Activated CD8-positive, alpha-beta memory T cell treated with anti-CD3 and anti-CD28 coated beads for 36 hours (primary cell): Measurements from ENCODE around the gene CGN. TPM values are rescaled to one million over a fixed set of nuclear protein-coding genes. Genes with fewer than 3 reads are reported as not detected.

ENCODE experiments used
- CTCF ChIA-PET: fragments of 350-600 bp; sonication (Branson Sonifier 250); formaldehyde crosslinking; loops from one replicate; lab custom pipeline; 2021; ENCODE audit warnings: antibody characterized with exemption; lab: Charles Lee
- POLR2A ChIA-PET: fragments of 350-600 bp; sonication (Branson Sonifier 250); formaldehyde crosslinking; loops from one replicate; lab custom pipeline; 2021; ENCODE audit warnings: antibody characterized with exemption; lab: Charles Lee
- total RNA-seq, 2 experiments: library from RNA; stranded (reverse); gene quantifications; one replicate each; pipeline ENCODE4 v1.2.3, GENCODE V29; 2021

Gene CGN
- total RNA-seq, 2 experiments from 2014 or later, result 1.2 to 1.8 TPM

DNA sequence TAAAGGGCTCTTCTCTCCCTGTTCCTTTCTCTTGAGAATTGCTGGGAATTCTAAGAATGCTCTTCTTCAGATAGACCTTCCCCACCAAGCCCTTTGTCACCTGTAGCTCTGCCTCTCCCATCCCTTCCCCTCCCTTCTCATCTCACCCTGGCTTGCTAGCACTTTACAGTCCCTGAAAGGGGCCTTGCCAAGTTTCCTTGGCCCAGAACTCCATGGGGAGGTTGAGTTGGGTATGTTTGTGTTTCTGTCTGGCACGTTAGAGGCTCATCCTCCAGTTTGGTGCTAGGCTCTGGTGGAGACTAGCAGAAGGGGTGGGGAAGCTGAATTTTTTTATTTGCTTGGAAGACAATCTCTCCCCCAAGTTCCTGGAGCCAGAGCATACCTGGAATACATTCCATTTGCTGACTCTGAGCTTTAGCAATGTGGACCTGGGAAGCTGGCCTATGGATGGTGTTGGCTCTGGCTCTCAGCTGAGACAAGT is 4.9 kb downstream of the CGN start:
- POLR2A ChIA-PET, result no interaction called here
- CTCF ChIA-PET, result no interaction called here

DNA sequence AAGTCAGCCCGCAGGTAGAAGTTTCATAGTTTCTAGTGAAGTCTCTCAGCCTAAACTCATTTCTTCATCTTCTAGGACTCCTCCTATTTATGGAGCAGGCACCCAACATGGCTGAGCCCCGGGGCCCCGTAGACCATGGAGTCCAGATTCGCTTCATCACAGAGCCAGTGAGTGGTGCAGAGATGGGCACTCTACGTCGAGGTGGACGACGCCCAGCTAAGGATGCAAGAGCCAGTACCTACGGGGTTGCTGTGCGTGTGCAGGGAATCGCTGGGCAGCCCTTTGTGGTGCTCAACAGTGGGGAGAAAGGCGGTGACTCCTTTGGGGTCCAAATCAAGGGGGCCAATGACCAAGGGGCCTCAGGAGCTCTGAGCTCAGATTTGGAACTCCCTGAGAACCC is 7.2 kb downstream of the CGN start:
- ChIA-PET CTCF (no interaction called here), POLR2A (no interaction called here)

DNA sequence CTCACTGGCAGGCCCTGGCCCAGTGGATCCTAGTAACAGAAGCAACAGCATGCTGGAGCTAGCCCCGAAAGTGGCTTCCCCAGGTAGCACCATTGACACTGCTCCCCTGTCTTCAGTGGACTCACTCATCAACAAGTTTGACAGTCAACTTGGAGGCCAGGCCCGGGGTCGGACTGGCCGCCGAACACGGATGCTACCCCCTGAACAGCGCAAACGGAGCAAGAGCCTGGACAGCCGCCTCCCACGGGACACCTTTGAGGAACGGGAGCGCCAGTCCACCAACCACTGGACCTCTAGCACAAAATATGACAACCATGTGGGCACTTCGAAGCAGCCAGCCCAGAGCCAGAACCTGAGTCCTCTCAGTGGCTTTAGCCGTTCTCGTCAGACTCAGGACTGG is 7.7 kb downstream of the CGN start:
- ChIA-PET CTCF (no interaction called here), POLR2A (no interaction called here)

DNA sequence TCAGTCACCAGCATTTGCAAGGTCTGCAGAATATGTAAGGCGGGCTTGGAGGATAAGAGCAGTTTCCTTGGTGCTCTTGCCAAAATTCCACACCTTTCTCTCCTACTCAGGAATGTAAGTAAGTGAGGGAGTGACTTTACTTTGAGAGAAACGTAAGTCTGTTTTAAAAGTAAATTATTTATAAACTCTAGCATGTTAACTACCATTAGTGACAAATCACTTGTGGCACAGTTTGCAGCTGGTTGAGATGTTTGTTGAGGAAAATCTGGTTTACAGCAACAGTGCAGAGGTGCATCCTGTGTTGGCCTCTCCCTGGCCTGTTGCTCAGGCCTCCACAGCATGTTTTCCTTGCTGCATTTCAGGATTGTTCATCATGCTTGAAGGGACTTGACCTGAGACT is 8.5 kb downstream of the CGN start:
- CTCF ChIA-PET, result no interaction called here
- POLR2A ChIA-PET, result interaction anchor here (0.5 kb wide), 1 partner anchor 23 kb away, joined by 7 read pairs; no protein-coding TSS in a partner anchor

DNA sequence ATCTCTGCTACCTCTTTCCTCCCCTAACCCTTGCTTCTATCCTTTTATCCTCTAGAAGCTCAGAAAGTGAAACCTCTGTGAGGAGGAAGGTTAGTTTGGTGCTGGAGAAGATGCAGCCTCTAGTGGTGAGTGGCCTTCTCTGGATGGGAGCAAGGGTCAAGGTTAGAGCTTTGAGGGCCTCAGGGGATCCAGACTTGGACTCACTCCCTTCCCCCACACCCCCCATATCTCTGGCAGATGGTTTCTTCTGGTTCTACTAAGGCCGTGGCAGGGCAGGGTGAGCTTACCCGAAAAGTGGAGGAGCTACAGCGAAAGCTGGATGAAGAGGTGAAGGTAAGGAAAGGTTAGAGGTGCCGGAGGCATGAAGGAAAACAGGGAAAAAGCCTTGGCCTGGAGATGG is 9.2 kb downstream of the CGN start:
- CTCF ChIA-PET, result no interaction called here
- POLR2A ChIA-PET, result interaction anchor here (0.5 kb wide), 1 partner anchor 22 kb away, joined by 7 read pairs; no protein-coding TSS in a partner anchor

DNA sequence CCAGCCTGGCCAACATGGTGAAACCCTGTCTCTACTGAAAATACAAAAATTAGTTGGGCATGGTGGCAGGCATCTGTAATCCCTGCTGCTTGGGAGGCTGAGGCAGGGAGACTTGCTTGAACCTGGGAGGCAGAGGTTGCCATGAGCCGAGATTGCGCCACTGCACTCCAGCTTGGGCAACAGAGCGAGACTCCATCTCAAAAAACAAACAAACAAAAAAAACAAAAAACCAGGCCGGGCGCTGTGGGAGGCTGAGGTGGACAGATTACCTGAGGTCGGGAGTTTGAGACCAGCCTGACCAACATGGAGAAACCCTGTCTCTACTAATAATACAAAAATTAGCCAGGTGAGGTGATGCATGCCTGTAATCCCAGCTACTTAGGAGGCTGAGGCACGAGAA is 11.2 kb downstream of the CGN start:
- ChIA-PET POLR2A (interaction anchor here (0.8 kb wide), 1 partner anchor 322 kb away, joined by 6 read pairs; no protein-coding TSS in a partner anchor), CTCF (interaction anchor here (1.0 kb wide), 1 partner anchor 8 kb away, joined by 4 read pairs; no protein-coding TSS in a partner anchor)

DNA sequence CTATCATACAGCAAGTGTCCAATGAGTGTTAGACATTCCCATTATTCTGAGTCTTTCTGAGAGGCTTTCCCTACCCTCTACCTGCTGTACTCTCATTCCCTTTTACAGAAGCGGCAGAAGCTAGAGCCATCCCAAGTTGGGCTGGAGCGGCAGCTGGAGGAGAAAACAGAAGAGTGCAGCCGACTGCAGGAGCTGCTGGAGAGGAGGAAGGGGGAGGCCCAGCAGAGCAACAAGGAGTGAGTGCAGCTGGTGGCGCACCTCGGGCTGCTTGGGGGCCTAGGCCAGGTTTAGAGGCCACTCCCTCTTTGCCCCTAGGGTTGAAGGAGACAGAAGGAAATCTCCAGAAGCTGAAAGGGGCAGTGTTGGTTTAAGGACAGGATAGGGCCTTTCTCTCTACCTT is 12.1 kb downstream of the CGN start:
- CTCF ChIA-PET, result no interaction called here
- POLR2A ChIA-PET, result interaction anchor here (0.6 to 0.8 kb wide), 2 partner anchors 30 to 321 kb away, joined by 3 to 6 read pairs; no protein-coding TSS in a partner anchor

DNA sequence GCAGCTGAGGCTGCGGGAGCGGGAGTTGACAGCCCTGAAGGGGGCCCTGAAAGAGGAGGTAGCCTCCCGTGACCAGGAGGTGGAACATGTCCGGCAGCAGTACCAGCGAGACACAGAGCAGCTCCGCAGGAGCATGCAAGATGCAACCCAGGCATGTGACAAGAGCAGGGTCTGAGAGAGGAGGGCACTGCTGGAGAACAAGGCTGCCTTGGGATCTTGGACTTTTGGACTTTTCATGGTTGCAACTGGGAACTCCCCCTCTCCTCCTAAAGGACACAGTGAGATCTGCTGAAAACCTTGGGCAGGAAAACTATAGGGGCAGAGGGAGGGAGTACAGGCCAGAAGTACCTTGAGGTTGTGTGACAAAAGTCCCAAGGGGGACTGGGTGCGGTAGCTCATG is 13.5 kb downstream of the CGN start:
- POLR2A ChIA-PET, result no interaction called here
- CTCF ChIA-PET, result no interaction called here

DNA sequence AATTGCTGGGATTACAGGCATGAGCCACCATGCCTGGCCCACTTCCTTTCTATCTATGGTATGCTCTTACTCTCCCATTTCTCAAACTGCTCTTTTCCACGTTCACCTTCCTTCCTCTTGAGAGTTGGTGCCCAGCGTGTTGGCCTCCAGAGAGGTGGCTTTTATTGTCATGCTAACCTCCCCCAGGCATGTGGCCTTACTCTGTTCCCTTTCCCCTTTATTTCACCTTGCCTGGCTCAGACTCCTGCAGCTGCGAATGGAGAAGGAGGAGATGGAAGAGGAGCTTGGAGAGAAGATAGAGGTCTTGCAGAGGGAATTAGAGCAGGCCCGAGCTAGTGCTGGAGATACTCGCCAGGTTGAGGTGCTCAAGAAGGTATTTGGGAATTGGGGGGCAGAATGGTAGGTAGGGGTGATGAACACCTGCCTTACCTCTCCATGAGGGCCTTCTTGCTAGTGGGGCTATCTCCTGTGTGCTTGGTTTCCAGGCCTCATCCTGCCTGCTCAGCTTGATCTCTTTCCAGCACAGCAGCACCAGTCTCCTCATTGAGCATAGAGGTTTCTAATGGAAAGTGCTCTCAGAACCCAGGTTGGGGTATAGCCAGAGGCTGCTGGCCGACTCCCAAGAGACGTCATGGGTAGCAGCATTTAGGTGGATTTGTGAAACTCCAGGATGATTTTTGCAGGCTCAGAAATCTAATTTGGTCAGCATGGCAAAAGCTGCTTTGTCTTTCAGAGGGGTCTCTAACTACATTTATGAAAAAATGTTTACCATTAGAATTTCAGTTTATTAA is 15.7 kb downstream of the CGN start:
- POLR2A ChIA-PET, result no interaction called here
- CTCF ChIA-PET, result no interaction called here

DNA sequence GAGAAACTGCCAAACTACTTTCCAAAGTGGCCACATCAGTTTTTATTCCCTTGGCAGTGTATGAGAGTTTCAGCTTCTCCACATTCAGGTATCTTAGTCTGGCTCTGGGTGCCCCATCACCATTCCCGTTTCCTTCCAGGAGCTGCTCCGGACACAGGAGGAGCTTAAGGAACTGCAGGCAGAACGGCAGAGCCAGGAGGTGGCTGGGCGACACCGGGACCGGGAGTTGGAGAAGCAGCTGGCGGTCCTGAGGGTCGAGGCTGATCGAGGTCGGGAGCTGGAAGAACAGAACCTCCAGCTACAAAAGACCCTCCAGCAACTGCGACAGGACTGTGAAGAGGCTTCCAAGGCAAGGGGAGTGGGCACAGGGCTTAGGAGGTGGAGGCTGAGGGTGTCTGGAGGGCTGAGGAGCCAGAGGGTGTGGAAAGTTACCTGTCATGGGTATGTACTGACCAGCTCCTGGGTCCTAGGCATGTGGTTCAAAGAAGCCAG is 18.1 kb downstream of the CGN start:
- ChIA-PET POLR2A (no interaction called here), CTCF (no interaction called here)

DNA sequence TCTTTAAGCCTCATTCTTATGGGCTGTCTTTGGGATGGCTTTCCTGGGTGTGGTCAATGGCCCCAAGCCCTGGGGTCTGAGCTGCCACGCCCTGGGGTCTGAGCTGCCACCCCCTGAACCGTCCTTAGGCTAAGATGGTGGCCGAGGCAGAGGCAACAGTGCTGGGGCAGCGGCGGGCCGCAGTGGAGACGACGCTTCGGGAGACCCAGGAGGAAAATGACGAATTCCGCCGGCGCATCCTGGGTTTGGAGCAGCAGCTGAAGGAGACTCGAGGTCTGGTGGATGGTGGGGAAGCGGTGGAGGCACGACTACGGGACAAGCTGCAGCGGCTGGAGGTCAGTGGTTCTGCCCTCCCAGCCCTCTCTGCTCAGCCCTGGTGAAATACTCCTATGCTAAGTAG is 18.6 kb downstream of the CGN start:
- ChIA-PET POLR2A (no interaction called here), CTCF (no interaction called here)

DNA sequence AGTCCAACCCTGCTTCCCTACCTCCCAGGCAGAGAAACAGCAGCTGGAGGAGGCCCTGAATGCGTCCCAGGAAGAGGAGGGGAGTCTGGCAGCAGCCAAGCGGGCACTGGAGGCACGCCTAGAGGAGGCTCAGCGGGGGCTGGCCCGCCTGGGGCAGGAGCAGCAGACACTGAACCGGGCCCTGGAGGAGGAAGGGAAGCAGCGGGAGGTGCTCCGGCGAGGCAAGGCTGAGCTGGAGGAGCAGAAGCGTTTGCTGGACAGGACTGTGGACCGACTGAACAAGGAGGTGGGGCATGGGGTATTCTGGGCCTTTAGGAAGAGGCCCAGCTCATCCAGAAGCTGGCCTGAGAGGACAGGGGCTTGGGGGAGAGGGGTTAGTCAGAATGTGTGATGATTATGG is 19.3 kb downstream of the CGN start:
- POLR2A ChIA-PET, result no interaction called here
- CTCF ChIA-PET, result interaction anchor here (0.6 to 0.9 kb wide), 2 partner anchors 9 to 25 kb away, joined by 4 read pairs; no protein-coding TSS in a partner anchor

DNA sequence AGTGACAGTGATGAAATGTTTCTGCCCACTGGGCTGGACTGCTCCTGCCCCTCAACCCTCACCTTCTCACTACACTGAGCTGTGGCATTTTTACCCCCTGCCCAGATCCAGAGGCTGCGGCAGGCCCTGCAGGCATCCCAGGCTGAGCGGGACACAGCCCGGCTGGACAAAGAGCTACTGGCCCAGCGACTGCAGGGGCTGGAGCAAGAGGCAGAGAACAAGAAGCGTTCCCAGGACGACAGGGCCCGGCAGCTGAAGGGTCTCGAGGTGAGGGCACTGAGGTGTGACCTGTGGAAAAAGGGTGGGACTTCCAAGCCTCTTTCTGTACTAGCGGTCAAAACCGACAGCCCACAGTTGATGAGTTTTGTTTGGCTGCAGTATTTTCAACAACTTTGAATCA is 22.7 kb downstream of the CGN start:
- ChIA-PET POLR2A (no interaction called here), CTCF (interaction anchor here (1.4 kb wide), 1 partner anchor 201 kb away, joined by 3 read pairs; no protein-coding TSS in a partner anchor)

DNA sequence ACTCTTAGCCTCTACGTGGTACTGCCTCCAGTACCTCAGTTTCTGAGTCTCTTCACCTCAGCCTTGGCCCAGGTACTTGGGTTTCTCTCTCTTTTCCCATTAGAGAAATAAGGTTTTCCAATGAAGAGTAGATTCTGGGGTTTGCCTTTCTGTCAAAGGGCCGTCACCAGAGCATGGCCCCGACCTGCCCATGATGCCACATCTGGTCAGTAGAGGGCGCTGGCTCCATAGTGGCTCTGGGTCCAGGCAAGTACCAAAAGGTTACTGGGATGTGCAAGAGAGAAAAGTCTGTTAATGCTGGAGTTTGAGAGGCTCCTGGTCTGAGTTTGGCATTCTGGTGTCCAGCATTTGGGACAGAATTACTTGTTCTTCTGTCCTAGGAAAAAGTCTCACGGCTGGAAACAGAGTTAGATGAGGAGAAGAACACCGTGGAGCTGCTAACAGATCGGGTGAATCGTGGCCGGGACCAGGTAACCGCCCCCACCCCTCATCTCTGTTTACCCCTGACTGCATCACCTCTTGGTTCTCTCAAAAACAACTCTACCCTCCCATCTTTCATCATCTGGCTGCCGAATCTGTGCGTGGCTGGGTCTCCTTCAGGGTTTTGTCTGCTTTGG is 23.6 kb downstream of the CGN start:
- ChIA-PET CTCF (interaction anchor here (1.0 kb wide), 1 partner anchor 347 kb away, joined by 3 read pairs; no protein-coding TSS in a partner anchor), POLR2A (no interaction called here)

DNA sequence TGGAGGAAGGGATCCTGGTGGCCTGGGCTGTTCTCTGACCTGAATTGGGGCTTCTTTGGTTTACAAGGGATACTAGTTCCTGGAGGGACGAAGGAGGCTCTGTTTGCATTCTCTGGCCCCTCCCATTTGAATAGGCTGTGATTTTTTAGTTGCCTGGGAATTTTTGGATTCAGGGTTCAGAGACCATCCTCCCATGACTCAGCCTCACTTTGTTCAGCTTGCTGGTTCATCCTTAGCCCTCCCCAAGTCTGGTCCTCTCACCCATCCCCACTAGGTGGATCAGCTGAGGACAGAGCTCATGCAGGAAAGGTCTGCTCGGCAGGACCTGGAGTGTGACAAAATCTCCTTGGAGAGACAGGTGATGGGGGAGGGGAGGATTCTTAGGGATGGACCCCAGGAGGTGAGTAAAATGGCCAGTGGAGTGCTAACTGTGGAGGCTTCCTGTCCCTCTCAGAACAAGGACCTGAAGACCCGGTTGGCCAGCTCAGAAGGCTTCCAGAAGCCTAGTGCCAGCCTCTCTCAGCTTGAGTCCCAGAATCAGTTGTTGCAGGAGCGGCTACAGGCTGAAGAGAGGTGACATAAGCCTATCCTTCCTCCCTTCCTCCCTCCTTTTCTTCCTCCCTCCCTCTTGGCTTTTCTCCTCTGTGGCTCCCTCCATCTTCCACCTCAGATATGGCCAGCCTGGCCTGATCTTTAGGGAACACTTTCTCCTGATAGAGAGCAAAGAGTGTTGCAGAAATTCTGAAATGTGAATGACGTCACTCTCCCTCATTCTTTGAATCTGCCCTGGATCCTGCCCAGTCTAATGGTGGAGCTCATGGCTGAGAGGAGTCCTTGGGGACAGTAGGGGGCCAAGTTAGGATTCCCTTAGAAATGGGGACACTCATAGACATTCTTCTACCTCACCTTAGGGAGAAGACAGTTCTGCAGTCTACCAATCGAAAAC is 24.4 kb downstream of the CGN start:
- POLR2A ChIA-PET, result no interaction called here

DNA sequence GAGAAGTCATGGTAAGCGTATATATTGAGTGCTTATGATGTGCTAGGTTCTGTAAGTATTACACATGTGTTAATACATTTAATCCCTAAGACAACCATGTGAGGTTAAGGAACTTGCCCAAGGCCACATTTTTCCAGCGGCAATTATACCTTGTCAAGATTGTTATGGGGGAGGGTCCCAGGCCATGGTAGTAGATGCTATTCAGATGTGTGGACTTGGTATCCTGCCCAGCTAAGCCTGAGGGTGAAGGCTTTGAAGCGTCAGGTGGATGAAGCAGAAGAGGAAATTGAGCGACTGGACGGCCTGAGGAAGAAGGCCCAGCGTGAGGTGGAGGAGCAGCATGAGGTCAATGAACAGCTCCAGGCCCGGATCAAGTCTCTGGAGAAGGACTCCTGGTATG is 25.3 kb downstream of the CGN start:
- POLR2A ChIA-PET, result no interaction called here
- CTCF ChIA-PET, result interaction anchor here (1.6 kb wide), 1 partner anchor 32 kb away, joined by 4 read pairs; no protein-coding TSS in a partner anchor

More for the DNA sequence above, 24.4 kb downstream of the CGN start:
- CTCF ChIA-PET, result interaction anchor here (1.0 kb wide), 1 partner anchor 346 kb away, joined by 3 read pairs; no protein-coding TSS in a partner anchor

DNA sequence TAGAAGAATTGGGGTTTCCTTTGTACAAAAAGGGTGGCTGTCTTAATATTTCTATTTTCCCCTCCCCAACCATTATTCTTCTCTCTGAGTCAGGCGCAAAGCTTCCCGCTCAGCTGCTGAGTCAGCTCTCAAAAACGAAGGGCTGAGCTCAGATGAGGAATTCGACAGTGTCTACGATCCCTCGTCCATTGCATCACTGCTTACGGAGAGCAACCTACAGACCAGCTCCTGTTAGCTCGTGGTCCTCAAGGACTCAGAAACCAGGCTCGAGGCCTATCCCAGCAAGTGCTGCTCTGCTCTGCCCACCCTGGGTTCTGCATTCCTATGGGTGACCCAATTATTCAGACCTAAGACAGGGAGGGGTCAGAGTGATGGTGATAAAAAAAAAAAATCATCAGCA is 25.9 kb downstream of the CGN start:
- POLR2A ChIA-PET, result no interaction called here
- CTCF ChIA-PET, result interaction anchor here (0.6 to 1.6 kb wide), 2 partner anchors 33 to 142 kb away, joined by 3 to 4 read pairs; no protein-coding TSS in a partner anchor

DNA sequence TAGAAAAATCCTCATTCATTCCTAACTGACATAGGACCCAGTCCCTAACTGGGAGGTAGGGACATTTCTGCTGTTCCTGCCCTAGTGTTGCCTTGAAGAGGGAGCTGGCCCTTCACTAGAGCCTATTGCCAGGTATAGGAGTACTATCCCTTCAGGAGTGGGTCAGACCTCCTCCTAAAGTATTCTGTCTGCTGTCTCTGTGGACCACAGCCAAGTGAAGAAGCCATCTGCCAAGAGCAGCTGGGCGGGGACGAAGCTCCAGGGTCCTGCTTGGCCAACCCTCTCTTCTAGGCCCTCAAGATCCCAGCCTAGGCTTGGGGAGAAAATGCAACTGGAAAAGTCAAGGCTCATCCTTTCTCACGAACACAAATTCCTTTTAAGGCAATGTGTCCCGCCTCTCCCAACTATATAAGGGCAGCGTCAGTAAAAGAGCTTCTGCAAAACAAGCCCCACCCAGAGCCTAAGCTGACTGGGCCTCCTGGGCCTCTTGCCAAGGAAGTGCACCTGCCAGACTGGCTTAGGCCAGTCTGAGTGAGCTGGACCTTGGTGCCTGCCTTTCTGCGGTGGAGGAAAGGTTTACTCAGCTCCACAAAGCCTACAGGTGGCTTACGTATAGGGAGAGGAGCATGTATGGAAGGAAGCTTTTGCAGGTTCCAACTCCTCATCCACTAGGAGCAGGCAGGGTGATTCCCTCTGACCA is 28.3 kb downstream of the CGN start:
- POLR2A ChIA-PET, result interaction anchor here (0.8 kb wide), 1 partner anchor 36 kb away, joined by 3 read pairs; no protein-coding TSS in a partner anchor
- CTCF ChIA-PET, result no interaction called here
